Loucy (cell line): ENCODE measurements around the gene RGS19.

Source experiments
- H2AFZ ChIP-seq: fragments of 200-600 bp; sonication (generic); 2 replicates; pipeline ENCODE4 v1.6.0; 2016; ENCODE audit warnings: antibody characterized with exemption, mild to moderate bottlenecking, low read length, moderate library complexity
- H3F3A ChIP-seq: fragments of 200-600 bp; 2 replicates; pipeline ENCODE4 v1.6.0; 2016; ENCODE audit warnings: antibody characterized with exemption, low read depth, mild to moderate bottlenecking
- H3K27me3 ChIP-seq: fragments of 200-600 bp; sonication (generic); 2 replicates; pipeline ENCODE4 v1.6.1; 2014; ENCODE audit warnings: low read length, mild to moderate bottlenecking; ENCODE audit not compliant: insufficient read depth, poor library complexity, severe bottlenecking
- H3K36me3 ChIP-seq: fragments of 200-600 bp; sonication (generic); 2 replicates; pipeline ENCODE4 v1.6.1; 2016; ENCODE audit warnings: low read length; ENCODE audit not compliant: insufficient read depth
- H3K4me1 ChIP-seq: fragments of 200-600 bp; sonication (generic); 2 replicates; pipeline ENCODE4 v1.5.1; 2014; ENCODE audit warnings: low read length, mild to moderate bottlenecking; ENCODE audit not compliant: insufficient read depth, poor library complexity, severe bottlenecking
- H3K4me2 ChIP-seq: fragments of 200-600 bp; sonication (generic); 2 replicates; pipeline ENCODE4 v1.6.0; 2014; ENCODE audit warnings: antibody characterized with exemption, low read length, low read depth, mild to moderate bottlenecking; ENCODE audit not compliant: poor library complexity, severe bottlenecking
- H3K4me3 ChIP-seq: fragments of 200-600 bp; sonication (generic); 2 replicates; pipeline ENCODE4 v1.5.1; 2014; ENCODE audit warnings: low read length, mild to moderate bottlenecking, mixed read lengths; ENCODE audit not compliant: poor library complexity, severe bottlenecking
- H3K79me2 ChIP-seq: fragments of 200-600 bp; sonication (generic); 2 replicates; pipeline ENCODE4 v1.6.1; 2014; ENCODE audit warnings: low read length; ENCODE audit not compliant: insufficient read depth
- H3K9ac ChIP-seq: fragments of 200-600 bp; sonication (generic); 2 replicates; pipeline ENCODE4 v1.6.0; 2014; ENCODE audit warnings: mild to moderate bottlenecking, low read depth, low read length, moderate library complexity; ENCODE audit not compliant: poor library complexity, severe bottlenecking
- H3K9me2 ChIP-seq: fragments of 200-600 bp; sonication (generic); replicated peaks from 2 replicates; pipeline ENCODE4 v1.6.1; 2016; ENCODE audit warnings: low read depth, low read length, mixed read lengths
- H3K9me3 ChIP-seq: fragments of 200-600 bp; sonication (generic); 2 replicates; pipeline ENCODE4 v1.6.1; 2014; ENCODE audit warnings: mild to moderate bottlenecking, antibody characterized with exemption, low read length, low read depth; ENCODE audit not compliant: insufficient read depth
- H4K20me1 ChIP-seq: fragments of 200-600 bp; sonication (generic); 2 replicates; pipeline ENCODE4 v1.6.0; 2014; ENCODE audit warnings: antibody characterized with exemption, low read length, mild to moderate bottlenecking; ENCODE audit not compliant: insufficient read depth, poor library complexity, severe bottlenecking
- CTCF ChIP-seq: fragments of 200-600 bp; sonication (generic); conservative IDR thresholded peaks from 2 replicates; pipeline ENCODE4 v1.5.1; 2014; ENCODE audit warnings: mild to moderate bottlenecking, antibody characterized with exemption, low read length
- EZH2phosphoT487 ChIP-seq: fragments of 200-600 bp; IDR thresholded peaks from 2 replicates; pipeline ENCODE4 v1.6.1; 2018; ENCODE audit warnings: antibody characterized with exemption, mild to moderate bottlenecking, moderate library complexity, borderline replicate concordance

Gene RGS19

GRCh38 chr20:64106981-64107735 lies 27.8 kb upstream of the RGS19 start, which contains the start of gene NPBWR2:
TSS of gene NPBWR2 (minus strand) at chr20:64107565. CDS start at chr20:64106831, 734 bp downstream.
- no peak within 1 kb of the TSS for H3K4me2 ChIP-seq
- TF ChIP-seq EZH2phosphoT487 (no peak), CTCF (no peak)
- no peaks in the 10 kb centered on the region for H3K9me2 ChIP-seq
- H3K9ac ChIP-seq = no peak within 1 kb of the TSS
- H3K4me1 ChIP-seq = peaks cover 3% of the 10 kb centered on the region
- no peaks in the 10 kb centered on the region for H4K20me1 ChIP-seq
- no peaks in the 10 kb centered on the region for H3K79me2 ChIP-seq
- H3F3A ChIP-seq = no peaks in the 10 kb centered on the region
- H3K9me3 ChIP-seq = no peaks in the 10 kb centered on the region
- no peaks in the 10 kb centered on the region for H3K27me3 ChIP-seq
- no peaks in the 10 kb centered on the region for H3K36me3 ChIP-seq
- no peak within 1 kb of the TSS for H2AFZ ChIP-seq
- H3K4me3 ChIP-seq = no peak within 1 kb of the TSS

- Histone ChIP-seq H3K27me3 (no peaks in the 10 kb centered on the region), H3K9me2 (no peaks in the 10 kb centered on the region), H4K20me1 (no peaks in the 10 kb centered on the region), H3F3A (no peaks in the 10 kb centered on the region), H3K79me2 (no peaks in the 10 kb centered on the region), H3K4me3 (no peak overlapping the region), H3K4me2 (no peak overlapping the region), H3K9me3 (no peaks in the 10 kb centered on the region), H3K9ac (no peak overlapping the region), H3K36me3 (no peaks in the 10 kb centered on the region), H3K4me1 (peaks cover 5% of the 10 kb centered on the region), H2AFZ (no peak overlapping the region)
- TF ChIP-seq EZH2phosphoT487 (no peak), CTCF (no peak)
Measured at GRCh38 chr20:64106435-64106961, 27.2 kb upstream of the RGS19 start.

- TF ChIP-seq CTCF = no peak
- no peak for TF ChIP-seq EZH2phosphoT487
- H3K4me3 ChIP-seq = no peak overlapping the region
- no peaks in the 10 kb centered on the region for H3K9me3 ChIP-seq
- peaks cover 8% of the 10 kb centered on the region for H3K4me1 ChIP-seq
- H3K4me2 ChIP-seq = no peak overlapping the region
- no peaks in the 10 kb centered on the region for H3K36me3 ChIP-seq
- no peaks in the 10 kb centered on the region for H3K9me2 ChIP-seq
- H4K20me1 ChIP-seq = no peaks in the 10 kb centered on the region
- no peak overlapping the region for H3K9ac ChIP-seq
- no peaks in the 10 kb centered on the region for H3K79me2 ChIP-seq
- no peaks in the 10 kb centered on the region for H3K27me3 ChIP-seq
- H3F3A ChIP-seq = no peaks in the 10 kb centered on the region
- no peak overlapping the region for H2AFZ ChIP-seq
Measured at GRCh38 chr20:64105846-64106434, 26.6 kb upstream of the RGS19 start.
